SU-DHL-6 (cell line): ENCODE measurements around the gene ZFP1.

Source experiments
- H2AFZ ChIP-seq: fragments of 200-600 bp; sonication (generic); 2 replicates; pipeline ENCODE4 v1.6.1; 2014; ENCODE audit warnings: low read depth, mild to moderate bottlenecking, moderate library complexity, mixed read lengths, antibody characterized with exemption, low read length; ENCODE audit not compliant: severe bottlenecking
- H3F3A ChIP-seq: fragments of 200-600 bp; shearing (Covaris generic); 2 replicates; pipeline ENCODE4 v1.6.0; 2016; ENCODE audit warnings: antibody characterized with exemption, mild to moderate bottlenecking; ENCODE audit not compliant: insufficient read depth
- H3K27ac ChIP-seq: fragments of 200-600 bp; sonication (generic); 2 replicates; pipeline ENCODE4 v1.5.1; 2016; ENCODE audit warnings: low read depth, mild to moderate bottlenecking, low read length, moderate library complexity, mixed read lengths
- H3K27me3 ChIP-seq: fragments of 200-600 bp; sonication (generic), shearing (Covaris generic); 2 replicates; pipeline ENCODE4 v1.6.0; 2014; ENCODE audit warnings: mild to moderate bottlenecking, low read length
- H3K36me3 ChIP-seq: fragments of 200-600 bp; sonication (generic); 2 replicates; pipeline ENCODE4 v1.6.1; 2014; ENCODE audit warnings: mild to moderate bottlenecking, low read length, mixed read lengths
- H3K4me2 ChIP-seq: fragments of 300-600, 200-600 bp; shearing (Covaris generic), sonication (generic); 2 replicates; pipeline ENCODE4 v1.6.0; 2014; ENCODE audit warnings: low read length, low read depth, mild to moderate bottlenecking; ENCODE audit not compliant: poor library complexity, severe bottlenecking
- H3K4me3 ChIP-seq: fragments of 200-600 bp; sonication (generic); 2 replicates; pipeline ENCODE4 v1.5.1; 2014; ENCODE audit warnings: antibody characterized with exemption, low read length, mild to moderate bottlenecking, mixed read lengths; ENCODE audit not compliant: insufficient read depth, poor library complexity, severe bottlenecking
- H3K79me2 ChIP-seq: fragments of 200-600 bp; sonication (generic); 2 replicates; pipeline ENCODE4 v1.6.1; 2014; ENCODE audit warnings: mild to moderate bottlenecking, low read length, moderate library complexity; ENCODE audit not compliant: insufficient read depth
- H3K9ac ChIP-seq: fragments of 200-600 bp; sonication (generic); 2 replicates; pipeline ENCODE4 v1.7.0; 2014; ENCODE audit warnings: mild to moderate bottlenecking, low read length
- H3K9me2 ChIP-seq: fragments of 200-600 bp; sonication (generic); replicated peaks from 2 replicates; pipeline ENCODE4 v1.6.1; 2014; ENCODE audit warnings: low read length; ENCODE audit not compliant: insufficient read depth
- H3K9me3 ChIP-seq: fragments of 200-600 bp; sonication (generic); 2 replicates; pipeline ENCODE4 v1.6.1; 2014; ENCODE audit warnings: low read length, mixed read lengths; ENCODE audit not compliant: insufficient read depth
- H4K20me1 ChIP-seq: fragments of 200-600 bp; sonication (generic); 2 replicates; pipeline ENCODE4 v1.6.1; 2014; ENCODE audit warnings: low read depth, mild to moderate bottlenecking, antibody characterized with exemption, low read length, moderate library complexity, mixed read lengths
- CTCF ChIP-seq: fragments of 200-600 bp; sonication (generic); IDR thresholded peaks from one replicate; pipeline ENCODE4 v1.5.1; 2017; ENCODE audit warnings: antibody characterized with exemption, mild to moderate bottlenecking, low read length, moderate library complexity; ENCODE audit not compliant: insufficient read depth, poor library complexity, severe bottlenecking
- EZH2phosphoT487 ChIP-seq: fragments of 200-600 bp; sonication (generic), shearing (Covaris generic); conservative IDR thresholded peaks from 2 replicates; pipeline ENCODE4 v1.6.1; 2018; ENCODE audit warnings: mild to moderate bottlenecking, antibody characterized with exemption, low read length, moderate library complexity, mixed read lengths

Gene ZFP1

DNA sequence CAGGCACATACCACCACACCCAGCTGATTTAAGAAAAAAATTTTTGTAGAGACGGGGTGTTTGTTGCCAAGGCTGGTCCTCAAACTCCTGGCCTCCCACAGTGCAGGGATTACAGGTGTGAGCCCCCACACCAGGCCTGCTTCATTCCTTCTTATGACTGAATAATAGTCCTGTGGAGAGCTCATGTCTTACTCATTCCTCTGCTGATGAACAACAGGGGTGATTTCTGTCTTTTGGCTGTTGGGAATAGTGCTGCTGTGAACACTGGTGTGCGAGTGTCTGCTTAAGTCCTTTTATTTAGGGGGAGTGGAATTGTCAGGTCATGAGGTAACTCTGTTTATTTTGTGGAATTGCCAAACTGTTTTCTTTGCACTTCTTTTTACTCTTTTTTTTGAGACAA is 67.8 kb downstream of the ZFP1 start:
- H3K4me2 ChIP-seq, result no peak overlapping the region
- H3K9me3 ChIP-seq, result no peaks in the 10 kb centered on the region
- H2AFZ ChIP-seq, result no peak overlapping the region
- no peaks in the 10 kb centered on the region for H3K27me3 ChIP-seq
- H3K36me3 ChIP-seq, result no peaks in the 10 kb centered on the region
- no peaks in the 10 kb centered on the region for H3F3A ChIP-seq
- TF ChIP-seq CTCF (no peak), EZH2phosphoT487 (no peak)
- no peak overlapping the region for H3K4me3 ChIP-seq
- H3K9me2 ChIP-seq, result no peaks in the 10 kb centered on the region
- no peak overlapping the region for H3K27ac ChIP-seq
- no peak overlapping the region for H3K9ac ChIP-seq
- no peaks in the 10 kb centered on the region for H4K20me1 ChIP-seq
- no peaks in the 10 kb centered on the region for H3K79me2 ChIP-seq

- no peaks in the 10 kb centered on the region for H3K79me2 ChIP-seq
- no peaks in the 10 kb centered on the region for H3K27me3 ChIP-seq
- H3K9me2 ChIP-seq, result no peaks in the 10 kb centered on the region
- H3K27ac ChIP-seq, result no peak overlapping the region
- H3F3A ChIP-seq, result no peaks in the 10 kb centered on the region
- no peak overlapping the region for H2AFZ ChIP-seq
- no peaks in the 10 kb centered on the region for H4K20me1 ChIP-seq
- TF ChIP-seq CTCF (no peak), EZH2phosphoT487 (no peak)
- H3K9ac ChIP-seq, result no peak overlapping the region
- H3K36me3 ChIP-seq, result no peaks in the 10 kb centered on the region
- H3K4me3 ChIP-seq, result no peak overlapping the region
- H3K4me2 ChIP-seq, result no peak overlapping the region
- H3K9me3 ChIP-seq, result no peaks in the 10 kb centered on the region
Observed at GRCh38 chr16:75216576-75216975, 68.3 kb downstream of the ZFP1 start.

DNA sequence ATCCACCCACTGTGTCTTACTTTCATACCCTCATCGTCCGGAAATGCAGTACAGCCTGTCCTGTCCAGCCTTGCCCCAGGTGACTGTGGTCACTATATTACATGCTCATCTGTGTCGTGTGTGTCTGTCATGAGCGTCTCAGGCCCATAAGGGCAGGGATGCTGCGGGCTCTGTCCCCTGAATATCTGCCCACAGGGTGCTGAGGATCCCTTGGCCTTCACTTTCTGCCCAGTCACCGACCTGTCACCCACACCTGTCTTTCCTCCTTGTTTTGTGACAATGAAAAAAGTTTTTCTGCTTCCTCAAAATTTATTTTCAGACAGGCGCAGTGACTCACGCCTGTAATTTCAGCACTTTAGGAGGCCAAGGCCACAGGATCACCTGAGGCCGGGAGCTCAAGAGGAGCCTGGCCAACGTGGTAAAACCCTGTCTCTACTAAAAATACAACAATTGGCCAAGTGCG is 69.1 kb downstream of the ZFP1 start:
- no peaks in the 10 kb centered on the region for H3K27me3 ChIP-seq
- no peaks in the 10 kb centered on the region for H3K9me3 ChIP-seq
- H3K36me3 ChIP-seq, result no peaks in the 10 kb centered on the region
- H4K20me1 ChIP-seq, result no peaks in the 10 kb centered on the region
- H3K79me2 ChIP-seq, result no peaks in the 10 kb centered on the region
- H3F3A ChIP-seq, result no peaks in the 10 kb centered on the region
- H2AFZ ChIP-seq, result no peak overlapping the region
- no peak for TF ChIP-seq CTCF
- TF ChIP-seq EZH2phosphoT487, result no peak
- H3K9me2 ChIP-seq, result no peaks in the 10 kb centered on the region
- H3K9ac ChIP-seq, result no peak overlapping the region
- H3K4me3 ChIP-seq, result no peak overlapping the region
- no peak overlapping the region for H3K4me2 ChIP-seq
- no peak overlapping the region for H3K27ac ChIP-seq
